ENCODE data around the gene GPR153.

GPR153 gene

GRCh38 chr1:6268415-6268814, 7.5 kb upstream of the GPR153 start:
- DNase-seq: no peak

DNA sequence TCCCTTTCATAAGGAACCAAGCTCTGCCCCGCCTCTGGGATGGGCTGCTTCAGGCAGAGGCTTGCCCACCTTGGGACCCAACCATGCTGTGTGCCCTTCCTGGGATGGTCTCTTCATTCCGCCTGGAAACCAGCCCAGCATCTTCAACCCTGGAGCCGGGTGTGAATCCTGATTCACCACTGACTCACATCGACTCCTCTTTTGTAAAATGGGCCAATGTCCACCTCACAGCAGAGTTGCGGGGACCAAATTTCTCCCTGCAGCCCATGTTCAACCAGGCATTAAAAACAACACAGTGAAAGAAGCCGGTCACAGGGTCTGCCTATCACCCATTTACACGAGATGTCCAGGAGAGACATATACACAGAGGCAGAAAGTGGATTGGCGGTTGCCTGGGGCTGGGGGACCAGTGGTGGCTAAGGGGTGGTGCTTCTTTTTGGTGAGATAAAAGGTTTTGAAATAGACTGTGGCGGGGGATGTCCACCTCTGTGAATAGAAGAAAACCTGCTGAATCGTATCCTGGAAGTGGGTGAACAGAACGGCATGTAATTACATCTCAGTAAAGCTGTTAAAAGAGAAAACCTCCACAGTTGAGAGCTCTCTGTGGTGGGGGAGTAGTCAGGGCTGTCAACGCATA, 6.9 kb upstream of the GPR153 start:
- DNase-seq: no peak

GRCh38 chr1:6266641-6267040, 5.7 kb upstream of the GPR153 start:
- DNase-seq: no peak

DNA sequence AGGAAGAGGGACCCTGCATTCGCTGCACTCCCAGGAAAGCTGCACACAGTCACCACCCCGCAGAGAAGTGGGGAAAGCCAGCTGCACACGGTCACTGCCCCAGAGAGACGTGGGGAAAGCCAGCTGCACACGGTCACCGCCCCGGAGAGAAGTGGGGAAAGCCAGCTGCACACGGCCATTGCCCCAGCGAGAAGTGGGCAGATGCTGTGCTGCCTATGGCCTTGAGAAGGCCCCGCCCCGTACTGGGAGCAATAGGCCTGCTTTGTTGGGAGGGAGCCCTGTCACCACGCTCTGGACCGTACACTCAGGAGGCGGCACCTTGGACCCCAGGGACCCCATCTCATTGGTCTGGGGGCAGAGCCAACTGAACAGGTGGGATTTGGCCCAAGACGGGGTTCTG, 4.3 kb upstream of the GPR153 start:
- DNase-seq: no peak

- no peak for DNase-seq
Observed at GRCh38 chr1:6263716-6264115, 2.8 kb upstream of the GPR153 start.

- DNase-seq: no peak
Observed at GRCh38 chr1:6262555-6263420, 1.9 kb upstream of the GPR153 start.

DNA sequence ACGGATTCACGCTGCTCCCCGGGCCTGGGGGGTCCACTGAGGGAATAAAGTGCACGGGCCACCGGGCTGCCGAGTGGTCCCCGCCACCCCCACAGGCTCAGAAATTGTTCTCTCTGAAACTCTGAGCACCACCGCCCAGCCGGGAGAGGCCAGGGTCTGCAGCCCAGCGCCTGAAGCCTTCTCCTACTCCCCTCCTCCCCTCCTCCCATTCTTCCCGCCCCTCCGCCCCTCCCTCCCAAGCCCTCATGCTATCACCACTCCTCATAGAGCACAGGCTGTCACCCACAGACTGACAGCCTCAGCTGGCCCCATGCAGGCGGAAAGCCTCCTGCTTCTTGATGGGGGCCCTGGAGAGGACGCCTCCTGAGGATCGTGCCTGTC, 707 bp upstream of the GPR153 start:
- no peak for DNase-seq

GRCh38 chr1:6260433-6260934, 414 bp downstream of the GPR153 start:
- DNase-seq: no peak

GRCh38 chr1:6259491-6260362, 1.2 kb downstream of the GPR153 start:
- DNase-seq: no peak

DNA sequence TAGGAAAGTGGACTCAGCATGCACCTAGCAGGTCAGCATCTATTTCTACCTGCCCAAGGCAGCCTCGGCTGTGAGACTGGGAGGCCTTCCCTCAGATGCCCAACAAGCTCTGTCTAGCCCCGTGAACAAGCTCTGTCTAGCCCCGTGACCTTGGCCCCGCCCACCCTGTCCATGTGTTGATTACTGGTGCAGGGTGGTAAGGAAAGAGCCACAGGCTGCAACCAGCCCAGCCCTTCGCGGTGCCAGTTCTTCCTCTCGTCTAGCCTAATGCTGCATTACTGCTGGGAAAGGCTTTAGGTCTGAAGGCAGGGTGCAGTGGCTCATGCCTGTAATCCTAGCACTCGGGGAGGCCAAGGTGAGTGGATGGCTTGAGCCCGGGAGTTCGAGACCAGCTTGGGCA, 2.2 kb downstream of the GPR153 start:
- DNase-seq: no peak

GRCh38 chr1:6257541-6258069, 3.3 kb downstream of the GPR153 start:
- no peak for DNase-seq

- no peak for DNase-seq
Observed at GRCh38 chr1:6256645-6257044, 4.3 kb downstream of the GPR153 start.

GRCh38 chr1:6254691-6255090, 6.2 kb downstream of the GPR153 start:
- DNase-seq: no peak

DNA sequence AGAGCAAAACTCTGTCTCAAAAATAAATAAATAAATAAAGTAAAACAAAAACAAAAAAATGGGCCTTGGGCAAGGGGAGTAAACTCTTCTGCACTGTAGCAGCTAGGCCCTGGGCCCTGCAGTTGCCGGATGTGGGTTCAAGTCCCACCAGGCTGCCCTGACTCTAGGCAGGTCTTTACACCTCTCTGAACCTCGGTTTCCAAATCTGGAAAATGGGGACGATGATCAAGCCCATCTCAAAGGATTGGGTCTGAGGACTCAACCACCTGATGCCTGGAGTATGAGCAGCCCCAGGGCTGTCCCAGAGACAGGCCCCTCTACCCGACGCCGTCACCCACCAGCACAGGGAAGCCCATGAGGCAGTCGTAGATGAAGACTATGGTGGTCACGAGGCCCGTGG, 7.5 kb downstream of the GPR153 start:
- no peak for DNase-seq

DNA sequence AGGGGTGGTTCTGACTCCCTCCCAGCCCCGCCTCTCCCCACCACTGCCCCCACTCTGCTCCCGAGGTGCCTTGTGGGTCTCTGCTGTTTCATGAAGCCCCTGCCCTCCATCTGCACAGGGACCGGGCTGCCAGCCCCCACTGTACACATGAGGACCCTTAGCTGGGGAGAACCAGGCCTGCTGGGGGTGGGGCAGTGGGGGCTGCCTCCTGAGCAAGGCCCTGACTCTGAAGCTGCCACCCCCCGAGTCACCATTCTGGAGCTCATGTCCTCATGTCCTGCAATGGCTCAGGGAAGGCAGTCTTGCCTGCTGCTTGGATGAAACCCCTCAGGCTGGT, 8.6 kb downstream of the GPR153 start:
- no peak for DNase-seq

- DNase-seq: no peak
Observed at GRCh38 chr1:6251681-6252373, 9.1 kb downstream of the GPR153 start.

- no peak for DNase-seq
Observed at GRCh38 chr1:6251233-6251632, 9.7 kb downstream of the GPR153 start.

DNA sequence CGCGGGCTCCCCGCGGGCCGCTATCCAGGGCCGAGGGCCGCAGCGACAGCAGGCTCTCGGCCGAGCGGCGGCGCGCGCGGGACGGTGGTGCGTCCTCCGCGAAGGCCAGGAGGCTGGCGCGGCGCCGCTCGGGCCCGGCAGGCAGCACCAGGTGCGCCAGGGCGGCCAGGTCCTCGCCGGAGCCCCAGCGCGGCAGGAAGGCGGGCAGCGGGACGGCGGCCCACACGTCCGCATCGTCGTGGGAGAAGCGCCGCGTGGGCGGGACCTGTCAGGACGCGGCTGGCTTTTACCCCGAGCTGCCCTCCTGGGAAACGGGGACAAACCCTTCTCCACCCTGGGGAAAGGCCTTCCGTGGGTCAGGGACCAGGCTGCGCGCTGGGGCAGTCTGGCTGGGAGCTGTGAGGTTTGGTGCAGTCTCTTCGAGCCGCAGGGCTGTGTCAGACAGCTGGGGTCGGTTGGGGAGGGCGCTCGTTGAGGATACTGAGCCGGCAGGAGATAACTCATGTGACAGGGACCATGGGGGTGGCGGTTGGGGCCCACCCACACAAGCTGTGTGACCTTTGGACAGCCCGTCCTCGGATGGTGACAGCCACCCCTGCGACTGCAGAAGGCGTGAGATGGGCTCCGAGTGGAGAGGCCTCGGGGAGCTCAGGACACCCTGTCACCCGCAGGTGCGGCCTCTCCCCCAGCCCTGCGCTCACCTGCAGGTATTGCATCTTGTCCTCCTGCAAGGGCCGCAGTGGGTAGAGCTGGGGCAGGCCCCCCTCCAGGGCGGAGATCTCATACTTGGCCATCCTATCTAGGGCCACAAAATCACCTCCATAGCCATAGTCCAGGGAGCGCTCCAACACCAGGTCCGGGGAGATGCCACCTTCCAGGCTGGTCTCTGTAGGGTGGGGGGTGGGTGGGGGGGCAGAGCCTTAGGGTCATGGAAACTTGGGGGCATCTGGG, 10.9 kb downstream of the GPR153 start:
- DNase-seq: no peak

DNA sequence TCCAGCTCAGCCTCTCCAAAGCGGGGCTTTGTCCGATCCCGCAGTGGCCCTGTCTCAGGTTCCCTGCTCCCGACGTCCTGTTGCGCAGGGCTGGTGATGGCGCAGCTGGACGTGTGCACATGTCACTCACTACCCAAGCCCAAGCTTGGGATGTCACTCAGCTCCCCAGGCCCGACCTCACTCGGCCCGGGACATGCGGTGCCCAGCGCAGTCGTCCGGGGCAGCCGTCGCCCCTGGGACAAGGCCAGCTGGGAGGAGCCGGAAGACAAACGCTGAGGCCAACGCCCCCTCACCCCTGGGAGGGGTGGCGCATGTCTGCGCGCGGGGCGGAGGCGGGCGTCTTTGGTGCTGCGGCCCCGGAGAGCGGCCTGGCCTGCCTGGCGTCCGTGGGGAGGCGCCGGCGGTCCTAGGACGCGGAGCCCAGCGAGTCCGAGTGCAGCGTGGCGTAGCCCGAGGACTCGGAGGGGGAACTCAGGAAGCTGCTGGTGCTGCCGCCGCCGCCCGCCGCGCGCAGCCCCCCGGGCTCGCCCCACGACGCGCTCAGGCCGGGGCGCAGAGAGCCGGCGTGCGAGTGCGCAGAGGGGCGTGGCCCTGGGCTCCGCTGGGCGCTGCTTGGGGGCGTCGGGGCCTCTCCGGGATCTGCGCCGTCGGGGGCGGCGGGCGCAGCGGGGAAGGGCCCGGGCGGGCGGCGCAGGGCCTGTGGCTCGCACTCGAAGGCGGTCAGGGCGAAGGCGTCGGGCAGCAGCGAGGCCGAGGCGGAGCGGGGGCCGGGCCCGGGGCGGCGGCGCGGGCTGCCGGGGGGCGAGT, 11.8 kb downstream of the GPR153 start:
- DNase-seq: no peak

DNA sequence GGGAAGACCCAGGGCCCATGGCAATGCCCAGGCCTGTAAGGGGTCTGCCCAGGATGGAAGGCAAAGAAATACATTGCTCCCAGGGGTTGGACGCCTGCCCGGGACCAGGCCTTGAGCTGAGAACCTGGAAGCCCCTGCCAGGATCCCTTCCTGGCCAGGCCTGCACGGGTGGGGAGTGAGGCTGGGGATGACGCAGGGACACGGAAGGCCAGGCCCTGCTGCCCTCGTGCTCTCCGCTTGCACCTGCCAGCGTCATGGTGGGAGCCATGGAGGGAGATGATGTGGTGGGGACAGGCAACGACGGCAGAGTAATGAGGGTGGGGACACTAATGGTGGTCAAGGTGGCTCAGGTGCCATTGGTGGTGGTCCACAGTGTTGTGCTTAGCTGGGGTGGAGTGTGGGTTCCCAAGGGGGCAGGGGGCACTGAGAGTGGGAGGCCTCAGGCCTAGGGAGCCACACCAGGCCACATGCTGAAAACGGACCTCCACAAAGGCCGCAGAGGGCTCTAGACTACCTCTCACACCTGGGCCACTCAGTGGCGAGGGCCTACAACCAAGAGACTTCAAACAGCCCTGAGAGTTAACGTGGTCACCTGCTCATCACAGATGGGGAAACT, 12.6 kb downstream of the GPR153 start:
- no peak for DNase-seq
